ENCODE data around the gene RNF31. TPM values are rescaled to one million over a fixed set of nuclear protein-coding genes. Genes with fewer than 3 reads are reported as not detected.

RNF31 gene
- total and polyA plus RNA-seq, 2 experiments from 2014 or later, result 27.8 to 29.7 TPM

DNA sequence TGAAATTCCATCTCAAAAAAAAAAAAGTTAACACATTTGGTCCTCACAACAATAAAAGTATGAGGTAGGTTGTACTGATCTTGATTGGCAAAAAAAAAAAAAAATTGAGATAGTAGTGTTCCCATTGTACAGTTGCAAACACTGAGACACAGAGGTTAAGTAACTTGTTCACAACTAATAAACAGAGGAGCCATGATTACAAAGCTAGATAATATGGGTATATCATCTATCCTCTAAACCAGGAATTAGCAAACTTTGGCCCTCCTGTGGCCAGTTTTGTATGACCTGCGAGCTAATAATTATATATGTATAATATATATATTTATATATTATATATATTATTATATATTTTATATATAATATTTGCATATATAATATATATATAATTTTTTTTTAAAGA is 13.6 kb upstream of the RNF31 start:
- Histone ChIP-seq H3K9me3 (ENCODE audit: low read depth) (no peaks in the 10 kb centered on the region), H3K4me3 (no peak overlapping the region), H4K20me1 (ENCODE audit: insufficient read depth, poor library complexity, severe bottlenecking) (no peaks in the 10 kb centered on the region), H3K36me3 (replicated peaks; ENCODE audit: insufficient read depth, low read depth) (no peaks in the 10 kb centered on the region), H3K4me1 (ENCODE audit: insufficient read depth) (peaks cover 7% of the 10 kb centered on the region), H2AFZ (no peak overlapping the region), H3K27me3 (no peaks in the 10 kb centered on the region), H3K79me2 (peaks cover 27% of the 10 kb centered on the region), H3K9me2 (replicated peaks; ENCODE audit: insufficient read depth) (no peaks in the 10 kb centered on the region), H3K27ac (no peak overlapping the region), H3K4me2 (no peak overlapping the region)
- DNase-seq (ENCODE audit: low spot score), result no peak
- 100% methylated on average over 1 of the region's 1 CpG for WGBS (ENCODE audit: low lambda C conversion rate, missing lambda C conversion rate)
- TF ChIP-seq EZH2phosphoT487 (IDR thresholded peaks at IDR 0.05; ENCODE audit: low read depth, severe bottlenecking, unreplicated experiment) (no peak), CTCF (IDR thresholded peaks at IDR 0.05; ENCODE audit: poor library complexity) (no peak)

DNA sequence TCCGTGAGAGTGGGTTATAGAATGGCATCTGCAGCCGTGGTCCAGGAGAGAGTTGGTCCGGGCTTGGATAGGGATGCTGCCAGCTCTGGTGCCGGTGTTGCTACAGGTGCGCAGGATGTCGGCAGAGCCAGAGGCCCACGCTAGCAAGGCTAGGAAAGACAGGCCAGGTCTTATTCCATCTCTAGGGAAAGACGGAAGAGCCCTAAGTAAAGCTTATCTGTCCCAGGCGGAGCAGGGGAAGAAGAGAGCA is 11.8 kb upstream of the RNF31 start:
- H3K9me2 ChIP-seq (replicated peaks; ENCODE audit: insufficient read depth), result no peaks in the 10 kb centered on the region
- peaks cover 3% of the 10 kb centered on the region for H4K20me1 ChIP-seq (ENCODE audit: insufficient read depth, poor library complexity, severe bottlenecking)
- H3K4me1 ChIP-seq (ENCODE audit: insufficient read depth), result peaks cover 7% of the 10 kb centered on the region
- no peaks in the 10 kb centered on the region for H3K36me3 ChIP-seq (replicated peaks; ENCODE audit: insufficient read depth, low read depth)
- 6% methylated on average over 9 of the region's 9 CpGs for whole genome bisulfite sequencing (ENCODE audit: low lambda C conversion rate, missing lambda C conversion rate)
- peak overlapping the region; percentile 63 for H3K27ac ChIP-seq
- H3K79me2 ChIP-seq, result peaks cover 43% of the 10 kb centered on the region
- H3K27me3 ChIP-seq, result no peaks in the 10 kb centered on the region
- no peaks in the 10 kb centered on the region for H3K9me3 ChIP-seq (ENCODE audit: low read depth)
- peak overlapping the region; percentile 35 for H3K4me3 ChIP-seq
- peak overlapping the region; percentile 88 for H3K4me2 ChIP-seq
- peak overlapping the region; percentile 80 for H2AFZ ChIP-seq
- TF ChIP-seq CTCF (IDR thresholded peaks at IDR 0.05; ENCODE audit: poor library complexity), result no peak
- no peak for TF ChIP-seq EZH2phosphoT487 (IDR thresholded peaks at IDR 0.05; ENCODE audit: low read depth, severe bottlenecking, unreplicated experiment)
- no peak for TF ChIP-seq EZH2 (IDR thresholded peaks at IDR 0.05; ENCODE audit: borderline replicate concordance)
- DNase-seq (ENCODE audit: low spot score), result no peak

DNA sequence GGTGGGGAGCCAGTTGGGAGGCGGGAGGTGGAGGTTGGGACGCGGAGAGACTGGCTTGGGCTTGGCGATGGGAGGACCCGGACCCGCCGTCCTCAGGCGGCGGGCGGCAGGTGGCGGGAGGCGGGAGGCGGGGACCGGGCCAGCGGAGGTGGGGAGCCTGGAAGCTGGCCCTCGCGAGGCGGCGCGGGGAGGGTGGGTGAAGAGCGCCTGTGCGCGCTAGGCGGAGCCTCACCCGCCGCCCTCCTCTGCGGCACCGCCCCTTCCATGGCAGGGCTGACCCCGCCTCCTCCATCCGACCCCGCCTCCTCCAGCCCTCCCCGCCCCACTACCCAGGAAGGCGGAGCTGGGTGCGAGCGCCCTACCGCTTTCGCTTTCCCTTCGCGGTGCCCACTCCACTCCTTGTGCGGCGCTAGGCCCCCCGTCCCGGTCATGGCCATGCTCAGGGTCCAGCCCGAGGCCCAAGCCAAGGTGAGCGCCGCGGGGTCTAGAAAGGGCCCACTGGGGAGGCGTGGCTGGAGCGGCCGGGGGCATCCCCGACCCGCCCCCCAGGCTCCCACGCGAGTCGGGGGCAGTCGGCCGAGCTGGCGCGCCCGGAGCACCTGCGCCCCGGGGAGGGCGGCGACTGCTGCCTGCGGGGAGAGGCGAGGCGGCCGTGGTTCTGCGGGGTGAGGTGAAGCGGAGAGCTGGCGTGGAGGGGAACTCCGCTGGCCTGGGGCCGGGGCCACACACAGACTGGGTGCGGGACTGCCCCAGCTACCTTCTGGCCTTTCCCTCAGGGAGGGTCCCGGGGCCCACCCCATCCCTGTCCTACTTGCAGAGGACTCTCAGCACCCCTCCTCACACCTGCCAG is 11.2 kb upstream of the RNF31 start, which contains the start of gene PSME1:
PSME1 (plus strand) TSS at position 361 of the 850 bp plus-strand sequence; CDS start at position 430, 69 bp downstream.
- Histone ChIP-seq H3K9me3 (ENCODE audit: low read depth) (no peaks in the 10 kb centered on the region), H2AFZ (peak within 1 kb of the TSS; percentile 93), H3K27me3 (no peaks in the 10 kb centered on the region), H3K4me3 (peak within 1 kb of the TSS; percentile 95), H3K4me1 (ENCODE audit: insufficient read depth) (peaks cover 7% of the 10 kb centered on the region), H3K79me2 (peaks cover 43% of the 10 kb centered on the region), H3K9me2 (replicated peaks; ENCODE audit: insufficient read depth) (no peaks in the 10 kb centered on the region), H3K4me2 (peak within 1 kb of the TSS; percentile 97), H3K36me3 (replicated peaks; ENCODE audit: insufficient read depth, low read depth) (no peaks in the 10 kb centered on the region), H3K27ac (peak within 1 kb of the TSS; percentile 89), H4K20me1 (ENCODE audit: insufficient read depth, poor library complexity, severe bottlenecking) (peaks cover 3% of the 10 kb centered on the region)
- peak; percentile 97 for DNase-seq (ENCODE audit: low spot score)
- WGBS (ENCODE audit: low lambda C conversion rate, missing lambda C conversion rate), result under 1% methylated on average over 21 of the region's 75 CpGs
- TF ChIP-seq EZH2phosphoT487 (IDR thresholded peaks at IDR 0.05; ENCODE audit: low read depth, severe bottlenecking, unreplicated experiment) (no peak), CTCF (IDR thresholded peaks at IDR 0.05; ENCODE audit: poor library complexity) (no peak), EZH2 (IDR thresholded peaks at IDR 0.05; ENCODE audit: borderline replicate concordance) (no peak)
